Fibroblast of lung (primary cell): ENCODE results near the gene AOAH. TPM values are rescaled to one million over a fixed set of nuclear protein-coding genes. Genes with fewer than 3 reads are reported as not detected.

Source experiments
- DNase-seq, 2 donors: peaks; one replicate each; pipeline versions ENCODE4 v3.0.0 to v3.0.0-alpha.2; 2010; ENCODE audit warnings: low read depth in 2 of 2
- H2AFZ ChIP-seq: 2 replicates; pipeline ENCODE4 v1.5.1; 2012; ENCODE audit warnings: low read length, control low read depth, inconsistent platforms
- H3K27ac ChIP-seq: 2 replicates; pipeline ENCODE4 v1.5.1; 2011; ENCODE audit warnings: low read length, control low read depth; ENCODE audit not compliant: insufficient read depth
- H3K27me3 ChIP-seq: 2 replicates; pipeline ENCODE4 v1.5.1; 2011; ENCODE audit warnings: mild to moderate bottlenecking, low read length; ENCODE audit not compliant: control insufficient read depth, insufficient read depth
- H3K36me3 ChIP-seq: 2 replicates; pipeline ENCODE4 v1.5.1; 2011; ENCODE audit warnings: low read length; ENCODE audit not compliant: control insufficient read depth, insufficient read depth
- H3K4me1 ChIP-seq: 2 replicates; pipeline ENCODE4 v1.5.1; 2011; ENCODE audit warnings: low read length; ENCODE audit not compliant: control insufficient read depth, insufficient read depth; ENCODE audit errors: extremely low read depth
- H3K4me2 ChIP-seq: 2 replicates; pipeline ENCODE4 v1.5.1; 2011; ENCODE audit warnings: low read length, control low read depth; ENCODE audit not compliant: insufficient read depth; ENCODE audit errors: extremely low read depth
- H3K4me3 ChIP-seq, 4 experiments: fragments of 200-600 bp in 1 of 4; sonication (generic) in 1 of 4; replicated peaks in 1 of 4; 2 replicates each; pipeline ENCODE4 v1.5.1; 2011 to 2016; ENCODE audit warnings: low read length in 4 of 4, low read depth in 3 of 4, mild to moderate bottlenecking in 3 of 4, control low read depth in 2 of 4, inconsistent platforms in 1 of 4, mixed read lengths in 1 of 4; ENCODE audit not compliant: insufficient read depth in 1 of 4; ENCODE audit errors: control extremely low read depth in 1 of 4
- H3K79me2 ChIP-seq: 2 replicates; pipeline ENCODE4 v1.5.1; 2012; ENCODE audit warnings: mild to moderate bottlenecking, low read length, inconsistent platforms; ENCODE audit not compliant: control insufficient read depth, insufficient read depth
- H3K9ac ChIP-seq: 2 replicates; pipeline ENCODE4 v1.5.1; 2011; ENCODE audit warnings: mild to moderate bottlenecking, low read length, control low read depth; ENCODE audit not compliant: insufficient read depth
- H3K9me3 ChIP-seq: 2 replicates; pipeline ENCODE4 v1.5.1; 2012; ENCODE audit warnings: low read depth, low read length; ENCODE audit not compliant: control insufficient read depth, insufficient read depth
- H4K20me1 ChIP-seq: 2 replicates; pipeline ENCODE4 v1.5.1; 2011; ENCODE audit warnings: low read length; ENCODE audit not compliant: control insufficient read depth, insufficient read depth; ENCODE audit errors: extremely low read depth
- CTCF ChIP-seq, 2 donors: IDR thresholded peaks in 1 of 2; conservative IDR thresholded peaks in 1 of 2; 1 replicate in 1 of 2; 2 replicates in 1 of 2; pipeline ENCODE4 v1.5.1; 2011 to 2012; ENCODE audit warnings: low read length in 2 of 2, control low read depth in 1 of 2, inconsistent platforms in 1 of 2, low read depth in 1 of 2, mild to moderate bottlenecking in 1 of 2
- EZH2 ChIP-seq: IDR thresholded peaks from 2 replicates; pipeline ENCODE4 v1.5.1; 2012; ENCODE audit warnings: low read length, control low read depth, mild to moderate bottlenecking; ENCODE audit errors: missing control alignments
- polyA plus RNA-seq, 2 donors: library from polyadenylated mRNA; depleted of rRNA in 1 of 2; stranded (reverse) in 1 of 2; unstranded in 1 of 2; fragments of >200 nt; gene quantifications; 2 replicates each; pipeline ENCODE4 v1.2.1, GENCODE V29; 2011 to 2012; ENCODE audit warnings: missing spikeins in 1 of 2
- total RNA-seq: library from RNA; depleted of rRNA; stranded (reverse); fragments of >200 nt; gene quantifications from 2 replicates; pipeline ENCODE4 v1.2.1, GENCODE V29; 2014

Gene AOAH
- total and polyA plus RNA-seq, 2 donors (not counting 1 experiment from before 2014, with no cell fraction given) = not detected

GRCh38 chr7:36690041-36690440 is 34.3 kb downstream of the AOAH start:
- H3K79me2 ChIP-seq = no peaks in the 10 kb centered on the region
- H4K20me1 ChIP-seq = no peaks in the 10 kb centered on the region
- H3K27ac ChIP-seq = no peak overlapping the region
- no peak overlapping the region for H3K4me2 ChIP-seq
- no peak overlapping the region for H3K4me3 ChIP-seq
- H3K36me3 ChIP-seq = no peaks in the 10 kb centered on the region
- H3K4me1 ChIP-seq = no peaks in the 10 kb centered on the region
- H3K9me3 ChIP-seq = no peaks in the 10 kb centered on the region
- DNase-seq = no peak
- no peaks in the 10 kb centered on the region for H3K27me3 ChIP-seq
- H2AFZ ChIP-seq = no peak overlapping the region
- H3K9ac ChIP-seq = no peak overlapping the region
- TF ChIP-seq CTCF (conservative IDR thresholded peaks at IDR 0.05 in 1 of 2, IDR thresholded peaks at IDR 0.05 in 1 of 2; ENCODE audit: low read depth in 1 of 2, low read length in 2 of 2) (no peak), EZH2 (no peak)

- no peaks in the 10 kb centered on the region for H3K4me1 ChIP-seq
- H3K9ac ChIP-seq = no peak overlapping the region
- H3K36me3 ChIP-seq = no peaks in the 10 kb centered on the region
- H3K4me2 ChIP-seq = no peak overlapping the region
- no peaks in the 10 kb centered on the region for H3K79me2 ChIP-seq
- no peak overlapping the region for H3K4me3 ChIP-seq
- DNase-seq = peak in 1 of 2 donors; percentile 75
- no peaks in the 10 kb centered on the region for H3K9me3 ChIP-seq
- H4K20me1 ChIP-seq = no peaks in the 10 kb centered on the region
- H2AFZ ChIP-seq = no peak overlapping the region
- H3K27ac ChIP-seq = no peak overlapping the region
- no peaks in the 10 kb centered on the region for H3K27me3 ChIP-seq
- TF ChIP-seq EZH2 (no peak), CTCF (conservative IDR thresholded peaks at IDR 0.05 in 1 of 2, IDR thresholded peaks at IDR 0.05 in 1 of 2; ENCODE audit: low read depth in 1 of 2, low read length in 2 of 2) (no peak)
These were observed 37.8 kb downstream of the AOAH start for GRCh38 chr7:36686499-36686898.

- no peaks in the 10 kb centered on the region for H3K4me1 ChIP-seq
- H3K36me3 ChIP-seq = no peaks in the 10 kb centered on the region
- no peak overlapping the region for H3K4me2 ChIP-seq
- no peak for TF ChIP-seq EZH2
- no peak for TF ChIP-seq CTCF (conservative IDR thresholded peaks at IDR 0.05 in 1 of 2, IDR thresholded peaks at IDR 0.05 in 1 of 2; ENCODE audit: low read depth in 1 of 2, low read length in 2 of 2)
- H3K4me3 ChIP-seq = no peak overlapping the region
- H3K27ac ChIP-seq = no peak overlapping the region
- H2AFZ ChIP-seq = no peak overlapping the region
- H3K9ac ChIP-seq = no peak overlapping the region
- no peaks in the 10 kb centered on the region for H4K20me1 ChIP-seq
- H3K9me3 ChIP-seq = no peaks in the 10 kb centered on the region
- no peaks in the 10 kb centered on the region for H3K27me3 ChIP-seq
- H3K79me2 ChIP-seq = no peaks in the 10 kb centered on the region
- DNase-seq = peak in 1 of 2 donors; percentile 21
These were observed 39.3 kb downstream of the AOAH start for GRCh38 chr7:36684954-36685353.
